HEK293T (cell line): ENCODE measurements around the gene TMEM87A.
A peak's percentile ranks its signal among the peaks of the same experiment; 100 is the strongest.

ENCODE experiments used
- CTCF ChIA-PET: fragments of 350-600 bp; formaldehyde crosslinking; extraction: SDS; loops from one replicate; lab custom pipeline; 2021; ENCODE audit warnings: antibody characterized with exemption, inconsistent platforms; lab: Yijun Ruan, JAX
- POLR2A ChIA-PET: fragments of 350-600 bp; formaldehyde crosslinking; extraction: SDS; loops from one replicate; lab custom pipeline; 2020; ENCODE audit warnings: antibody characterized with exemption, inconsistent platforms; lab: Yijun Ruan, JAX
- DNase-seq: peaks from one replicate; pipeline ENCODE4 v3.0.0; 2012; ENCODE audit warnings: mixed read lengths; ENCODE audit errors: extremely low spot score
- ARNT ChIP-seq: fragments of 450-650 bp; IDR thresholded peaks from 2 replicates; pipeline ENCODE4 v1.6.1; 2017; ENCODE audit warnings: mild to moderate bottlenecking
- BHLHE40 ChIP-seq: fragments of 450-650 bp; IDR thresholded peaks from 2 replicates; pipeline ENCODE4 v1.6.1; 2016; ENCODE audit warnings: mild to moderate bottlenecking, moderate library complexity, borderline replicate concordance
- CTBP1 ChIP-seq: fragments of 450-650 bp; IDR thresholded peaks from 2 replicates; pipeline ENCODE4 v1.6.1; 2016; ENCODE audit warnings: borderline replicate concordance
- ELF4 ChIP-seq: fragments of 450-650 bp; IDR thresholded peaks from 2 replicates; pipeline ENCODE4 v1.6.1; 2017; ENCODE audit warnings: antibody characterized with exemption
- FOXA1 ChIP-seq: fragments of 450-650 bp; IDR thresholded peaks from 2 replicates; pipeline ENCODE4 v1.6.1; 2016; ENCODE audit warnings: mild to moderate bottlenecking
- FOXK2 ChIP-seq: fragments of 450-650 bp; IDR thresholded peaks from 2 replicates; pipeline ENCODE4 v1.6.1; 2016; ENCODE audit warnings: mild to moderate bottlenecking
- FOXM1 ChIP-seq: fragments of 450-650 bp; IDR thresholded peaks from 2 replicates; pipeline ENCODE4 v1.6.1; 2017; ENCODE audit warnings: mild to moderate bottlenecking, borderline replicate concordance
- HDGF ChIP-seq: fragments of 450-650 bp; IDR thresholded peaks from 2 replicates; pipeline ENCODE4 v1.6.1; 2017; ENCODE audit warnings: antibody characterized with exemption, borderline replicate concordance
- L3MBTL2 ChIP-seq: fragments of 450-650 bp; conservative IDR thresholded peaks from 2 replicates; pipeline ENCODE4 v1.6.1; 2016; ENCODE audit warnings: mild to moderate bottlenecking
- LEF1 ChIP-seq: fragments of 450-650 bp; IDR thresholded peaks from 2 replicates; pipeline ENCODE4 v1.6.1; 2017; ENCODE audit warnings: mild to moderate bottlenecking, borderline replicate concordance
- NFRKB ChIP-seq: fragments of 450-650 bp; IDR thresholded peaks from 2 replicates; pipeline ENCODE4 v1.6.1; 2016; ENCODE audit warnings: mild to moderate bottlenecking, moderate library complexity
- PKNOX1 ChIP-seq: fragments of 450-650 bp; IDR thresholded peaks from 2 replicates; pipeline ENCODE4 v1.6.1; 2016
- SP1 ChIP-seq: fragments of 450-650 bp; IDR thresholded peaks from 2 replicates; pipeline ENCODE4 v1.6.1; 2017
- SUZ12 ChIP-seq: fragments of 450-650 bp; IDR thresholded peaks from 2 replicates; pipeline ENCODE4 v1.6.1; 2016; ENCODE audit warnings: mild to moderate bottlenecking
- TARDBP ChIP-seq: fragments of 450-650 bp; IDR thresholded peaks from 2 replicates; pipeline ENCODE4 v1.6.1; 2016
- ZNF384 ChIP-seq: fragments of 450-650 bp; IDR thresholded peaks from 2 replicates; pipeline ENCODE4 v1.6.1; 2016

TMEM87A gene

GRCh38 chr15:42213511-42213910 is 59.7 kb downstream of the TMEM87A start:
- ChIA-PET POLR2A (interaction anchor here (1.2 kb wide), 1 partner anchor 60 kb away, joined by 5 read pairs; the partner anchor contains the start of genes GANC and TMEM87A), CTCF (no interaction called here)
- TF ChIP-seq TARDBP, result no peak
- TF ChIP-seq SUZ12, result no peak
- no peak for TF ChIP-seq HDGF
- TF ChIP-seq FOXM1, result no peak
- TF ChIP-seq FOXA1, result no peak
- no peak for TF ChIP-seq ELF4
- TF ChIP-seq SP1, result no peak
- no peak for TF ChIP-seq PKNOX1
- no peak for TF ChIP-seq FOXK2
- no peak for TF ChIP-seq LEF1
- no peak for TF ChIP-seq CTBP1
- TF ChIP-seq ZNF384, result no peak
- TF ChIP-seq NFRKB, result no peak
- no peak for TF ChIP-seq BHLHE40
- no peak for TF ChIP-seq L3MBTL2
- DNase-seq, result no peak

- ChIA-PET POLR2A (no interaction called here), CTCF (no interaction called here)
- TF ChIP-seq BHLHE40 (no peak), TARDBP (no peak), SP1 (no peak), ARNT (no peak), FOXK2 (no peak), CTBP1 (no peak), ELF4 (no peak), SUZ12 (no peak), HDGF (no peak), PKNOX1 (no peak), FOXA1 (no peak), FOXM1 (no peak), LEF1 (no peak), ZNF384 (no peak)
- no peak for DNase-seq
Measured at GRCh38 chr15:42210696-42211095, 62.5 kb downstream of the TMEM87A start.

DNA sequence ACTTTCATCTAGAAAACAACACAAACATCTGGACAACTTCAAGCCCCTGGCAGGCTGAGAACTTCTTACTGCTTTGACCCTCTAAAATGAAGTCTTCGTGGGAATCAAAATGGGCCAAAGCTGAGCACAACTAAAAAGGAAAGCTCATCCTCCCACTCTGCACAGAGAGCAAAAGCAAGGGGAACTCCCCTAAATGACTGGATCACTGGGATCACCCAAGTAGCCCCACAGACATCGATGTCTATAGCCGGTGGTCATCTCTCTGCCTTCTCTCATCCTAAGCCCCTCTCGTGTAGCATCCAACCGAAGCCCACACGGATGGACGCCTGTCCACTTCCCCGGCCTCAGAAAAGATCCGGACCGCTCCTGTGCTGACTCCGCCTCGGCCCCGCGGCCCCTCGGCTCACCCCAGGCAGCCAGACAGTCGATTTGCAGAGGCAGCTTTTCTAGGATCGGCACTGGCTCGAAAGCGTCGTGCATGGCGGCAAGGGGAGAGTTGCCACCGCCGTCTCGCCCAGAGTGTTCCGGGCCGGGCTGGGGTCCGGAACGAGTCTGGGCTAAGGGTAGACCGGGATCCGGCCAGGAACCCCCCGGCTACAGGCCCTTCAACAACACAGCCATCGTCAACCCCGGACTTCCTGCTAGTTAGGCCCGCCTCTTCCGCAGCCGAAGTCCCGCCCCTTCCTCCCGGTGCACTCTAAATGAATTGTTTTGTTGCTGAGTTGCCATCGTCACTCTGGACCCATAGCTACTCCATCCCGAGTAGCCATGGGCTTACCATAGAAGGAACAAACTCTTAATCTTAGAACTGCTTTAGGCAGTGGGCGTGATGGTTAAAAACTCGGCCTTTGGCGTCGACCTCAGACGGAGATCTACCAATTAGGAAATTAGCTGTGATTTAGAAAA is 65.3 kb downstream of the TMEM87A start, which contains the start of gene VPS39:
Gene VPS39, minus strand, starts transcription at position 631 of the 906 bp plus-strand sequence. Its CDS starts 151 bp downstream, at position 480.
- TF ChIP-seq NFRKB, result no peak
- TF ChIP-seq FOXK2, result no peak
- TF ChIP-seq CTBP1, result no peak
- no peak for TF ChIP-seq TARDBP
- no peak for TF ChIP-seq ELF4
- TF ChIP-seq HDGF, result no peak
- no peak for TF ChIP-seq L3MBTL2
- no peak for TF ChIP-seq BHLHE40
- no peak for TF ChIP-seq SP1
- peak; percentile 80 for DNase-seq
- POLR2A ChIA-PET, result interaction anchor here (0.7 to 1.6 kb wide), 6 partner anchors 15 to 178 kb away, joined by 3 to 5 read pairs (median 3); partner anchors contain the start of genes GANC and TMEM87A
- CTCF ChIA-PET, result no interaction called here

- ChIA-PET CTCF (interaction anchor here (0.6 kb wide), 1 partner anchor 172 kb away, joined by 5 read pairs; no protein-coding TSS in a partner anchor), POLR2A (no interaction called here)
- TF ChIP-seq NFRKB (no peak), BHLHE40 (no peak), TARDBP (no peak), L3MBTL2 (no peak), HDGF (no peak), ZNF384 (no peak), ARNT (no peak), FOXM1 (no peak), FOXK2 (no peak)
- DNase-seq, result no peak
Measured at GRCh38 chr15:42206406-42206805, 66.8 kb downstream of the TMEM87A start.

DNA sequence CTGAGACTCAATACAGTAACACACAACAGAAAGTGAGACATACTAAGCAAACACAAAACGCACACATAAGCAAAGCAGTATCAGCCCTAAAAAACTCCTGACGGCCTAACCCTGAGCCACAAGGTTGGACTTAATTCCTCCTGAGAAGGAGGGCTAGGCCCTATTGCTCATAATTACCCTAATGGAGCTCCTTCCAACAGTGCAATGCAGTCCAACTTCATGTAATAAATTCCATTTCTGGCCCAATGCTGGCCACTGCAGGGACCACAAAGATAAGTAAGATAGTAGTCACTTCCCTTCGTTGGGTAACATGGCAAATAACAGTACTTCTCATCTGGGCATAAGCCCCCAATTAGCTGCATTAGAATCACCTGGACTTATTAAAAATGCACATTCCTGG is 69.3 kb downstream of the TMEM87A start:
- CTCF ChIA-PET, result no interaction called here
- POLR2A ChIA-PET, result no interaction called here
- TF ChIP-seq BHLHE40 (no peak), CTBP1 (no peak), SP1 (no peak), ZNF384 (no peak), L3MBTL2 (no peak), PKNOX1 (no peak), FOXM1 (no peak), HDGF (no peak), LEF1 (no peak), ARNT (no peak), FOXA1 (no peak), FOXK2 (no peak), NFRKB (no peak), SUZ12 (no peak), ELF4 (no peak), TARDBP (no peak)
- no peak for DNase-seq
